K562 (cell line): ENCODE results near the gene NDOR1. TPM values are rescaled to one million over a fixed set of nuclear protein-coding genes. Genes with fewer than 3 reads are reported as not detected.

Experiments
- BMI1 ChIP-seq: fragments of 150-350 bp; IDR thresholded peaks from 2 replicates; pipeline ENCODE4 v1.6.1; 2014; ENCODE audit warnings: low read length
- ETS2 ChIP-seq: IDR thresholded peaks from 2 replicates; pipeline ENCODE4 v1.6.1; 2016; ENCODE audit warnings: borderline replicate concordance, missing genetic modification characterization, mild to moderate bottlenecking, moderate library complexity, missing compliant biosample characterization; ENCODE audit not compliant: poor library complexity, severe bottlenecking
- ETV6 ChIP-seq, 3 experiments: fragments of 150-350 bp in 1 of 3; sonication (generic) in 1 of 3; formaldehyde crosslinking in 1 of 3; IDR thresholded peaks; 2 replicates each; pipeline versions ENCODE4 v1.6.1 to v1.8.0; 2014 to 2022; ENCODE audit warnings: borderline replicate concordance in 2 of 3, low read depth in 2 of 3, antibody characterized with exemption in 1 of 3, low read length in 1 of 3, mild to moderate bottlenecking in 1 of 3, missing genetic modification reagents in 1 of 3
- MEF2D ChIP-seq: conservative IDR thresholded peaks from 2 replicates; pipeline ENCODE4 v1.6.1; 2016; ENCODE audit warnings: low read depth, missing genetic modification characterization, missing compliant biosample characterization
- NCOA6 ChIP-seq: fragments of 450-650 bp; IDR thresholded peaks from 2 replicates; pipeline ENCODE4 v1.6.1; 2017; ENCODE audit warnings: mild to moderate bottlenecking
- NEUROD1 ChIP-seq: fragments of 150-350 bp; IDR thresholded peaks from 2 replicates; pipeline ENCODE4 v1.6.1; 2014; ENCODE audit warnings: borderline replicate concordance, low read length, low read depth; ENCODE audit not compliant: partially characterized antibody
- NR2C2 ChIP-seq, 2 experiments: fragments of 200-800 bp in 1 of 2; sonication (Bioruptor generic) in 1 of 2; sonication (generic) in 1 of 2; formaldehyde crosslinking in 1 of 2; IDR thresholded peaks; 2 replicates each; pipeline versions ENCODE4 v1.6.1 to v1.8.0; 2016 to 2022; ENCODE audit warnings: mild to moderate bottlenecking in 1 of 2, missing compliant biosample characterization in 1 of 2, missing genetic modification characterization in 1 of 2, missing genetic modification reagents in 1 of 2
- NUFIP1 ChIP-seq: fragments of 450-650 bp; IDR thresholded peaks from 2 replicates; pipeline ENCODE4 v1.6.1; 2018; ENCODE audit not compliant: partially characterized antibody
- SNIP1 ChIP-seq: fragments of 450-650 bp; IDR thresholded peaks from 2 replicates; pipeline ENCODE4 v1.7.1; 2017; ENCODE audit warnings: low read depth, mild to moderate bottlenecking
- SRSF7 ChIP-seq: fragments of 200-400 bp; formaldehyde crosslinking; optimal IDR thresholded peaks from 2 replicates; pipeline ENCODE3; 2017; ENCODE audit warnings: mild to moderate bottlenecking, low read depth, low read length
- TARDBP ChIP-seq: fragments of 450-650 bp; IDR thresholded peaks from 2 replicates; pipeline ENCODE4 v1.6.1; 2016
- TCF3 ChIP-seq: sonication (generic); formaldehyde crosslinking; IDR thresholded peaks from 2 replicates; pipeline ENCODE4 v1.4.0; 2020; ENCODE audit warnings: mild to moderate bottlenecking, missing genetic modification reagents
- ZBTB33 ChIP-seq: sonication (generic); formaldehyde crosslinking; IDR thresholded peaks from 2 replicates; pipeline ENCODE4 v1.8.1; 2023; ENCODE audit warnings: mild to moderate bottlenecking, missing genetic modification reagents
- ZBTB43 ChIP-seq: sonication (generic); formaldehyde crosslinking; IDR thresholded peaks from 2 replicates; pipeline ENCODE4 v1.8.0; 2023; ENCODE audit warnings: mild to moderate bottlenecking, missing genetic modification reagents
- ZHX1 ChIP-seq: fragments of 150-350 bp; conservative IDR thresholded peaks from 2 replicates; pipeline ENCODE4 v1.6.1; 2014; ENCODE audit warnings: low read length
- ZNF197 ChIP-seq: fragments of 200-800 bp; sonication (Bioruptor generic); IDR thresholded peaks from 2 replicates; pipeline ENCODE4 v1.6.1; 2016; ENCODE audit warnings: low read depth, missing genetic modification characterization, missing compliant biosample characterization
- ZNF239 ChIP-seq: fragments of 250-450 bp; sonication (Bioruptor Pico); IDR thresholded peaks from 2 replicates; pipeline ENCODE4 v1.4.0; 2020; ENCODE audit warnings: mild to moderate bottlenecking
- ZNF668 ChIP-seq: fragments of 250-450 bp; sonication (Bioruptor Pico); IDR thresholded peaks from 2 replicates; pipeline ENCODE4 v1.8.0; 2022; ENCODE audit warnings: mild to moderate bottlenecking, inconsistent platforms
- polyA plus RNA-seq, 8 experiments: library from polyadenylated mRNA; depleted of rRNA in 4 of 8; stranded (reverse) in 5 of 8; unstranded in 3 of 8; fragments of >200 nt; fragmentation: Nextera tagmentation in 2 of 8; fragmentation: Illumina TruSeq in 1 of 8; extraction: Ambion mirVana in 2 of 8; extraction: Trizol in 1 of 8; gene quantifications; 2 replicates each; pipeline versions ENCODE4 v1.2.1 to v1.2.3, GENCODE V29; 2011 to 2014; ENCODE audit warnings: inconsistent platforms in 1 of 8, missing spikeins in 1 of 8
- total RNA-seq, 7 experiments: library from RNA; depleted of rRNA in 6 of 7; stranded (reverse); fragments of >200 nt in 6 of 7; fragmentation: Illumina TruSeq in 2 of 7; extraction: Trizol in 2 of 7; gene quantifications; 2 replicates each; pipeline versions ENCODE4 v1.2.1 to v1.2.3, GENCODE V29; 2011 to 2021; ENCODE audit warnings: low replicate concordance in 1 of 7
- TF ChIP-seq, protein P1 (sequence below), 3 experiments: IDR thresholded peaks in 2 of 3; conservative IDR thresholded peaks in 1 of 3; 2 replicates each; pipeline ENCODE4 v1.5.1; 2011 to 2012; ENCODE audit warnings: low read length in 3 of 3, mild to moderate bottlenecking in 3 of 3, control low read depth in 2 of 3, improper control_type of control experiment in 1 of 3, inconsistent platforms in 1 of 3, low read depth in 1 of 3, mixed read lengths in 1 of 3, moderate library complexity in 1 of 3; ENCODE audit not compliant: insufficient read depth in 2 of 3

The NDOR1 gene
- total and polyA plus RNA-seq, 9 of the 15 experiments (the other 6 are each of a cell fraction or from before 2014, with no cell fraction given): 0.06 to 36.9 (median 6.9) TPM

GRCh38 chr9:137222190-137223077, 16.9 kb downstream of the NDOR1 start, which contains the start of gene RNF208 (continued):
- TF ChIP-seq ZHX1 (no peak), NR2C2 (CRISPR knock-in tag; IDR thresholded peaks at IDR 0.05) (no peak), NR2C2 (tag; IDR thresholded peaks at IDR 0.05) (no peak), ZNF239 (CRISPR knock-in tag) (no peak), ZBTB33 (CRISPR knock-in tag) (peak; percentile 44; the same call in 1 of the 2 replicates), ZNF668 (no peak), NEUROD1 (no peak), SRSF7 (no peak), TCF3 (CRISPR knock-in tag) (no peak), SNIP1 (no peak), ZBTB43 (no peak), NCOA6 (no peak), BMI1 (no peak), ETS2 (tag) (no peak), ZNF197 (no peak), TARDBP (no peak), ETV6 (IDR thresholded peaks at IDR 0.05; ENCODE audit: borderline replicate concordance in 1 of 2, low read depth in 2 of 2, low read length in 1 of 2) (no peak), ETV6 (CRISPR knock-in tag; IDR thresholded peaks at IDR 0.05; ENCODE audit: borderline replicate concordance) (no peak), MEF2D (tag) (no peak), NUFIP1 (no peak)
- TF ChIP-seq, protein P1, sequence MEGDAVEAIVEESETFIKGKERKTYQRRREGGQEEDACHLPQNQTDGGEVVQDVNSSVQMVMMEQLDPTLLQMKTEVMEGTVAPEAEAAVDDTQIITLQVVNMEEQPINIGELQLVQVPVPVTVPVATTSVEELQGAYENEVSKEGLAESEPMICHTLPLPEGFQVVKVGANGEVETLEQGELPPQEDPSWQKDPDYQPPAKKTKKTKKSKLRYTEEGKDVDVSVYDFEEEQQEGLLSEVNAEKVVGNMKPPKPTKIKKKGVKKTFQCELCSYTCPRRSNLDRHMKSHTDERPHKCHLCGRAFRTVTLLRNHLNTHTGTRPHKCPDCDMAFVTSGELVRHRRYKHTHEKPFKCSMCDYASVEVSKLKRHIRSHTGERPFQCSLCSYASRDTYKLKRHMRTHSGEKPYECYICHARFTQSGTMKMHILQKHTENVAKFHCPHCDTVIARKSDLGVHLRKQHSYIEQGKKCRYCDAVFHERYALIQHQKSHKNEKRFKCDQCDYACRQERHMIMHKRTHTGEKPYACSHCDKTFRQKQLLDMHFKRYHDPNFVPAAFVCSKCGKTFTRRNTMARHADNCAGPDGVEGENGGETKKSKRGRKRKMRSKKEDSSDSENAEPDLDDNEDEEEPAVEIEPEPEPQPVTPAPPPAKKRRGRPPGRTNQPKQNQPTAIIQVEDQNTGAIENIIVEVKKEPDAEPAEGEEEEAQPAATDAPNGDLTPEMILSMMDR (IDR thresholded peaks at IDR 0.05 in 2 of 3, conservative IDR thresholded peaks at IDR 0.05 in 1 of 3; ENCODE audit: insufficient read depth in 2 of 3, low read depth in 1 of 3, low read length in 3 of 3): no peak
